A549 (cell line): ENCODE results near the gene SMG5. TPM values are rescaled to one million over a fixed set of nuclear protein-coding genes. Genes with fewer than 3 reads are reported as not detected.
A peak's percentile ranks its signal among the peaks of the same experiment; 100 is the strongest.

Experiments
- ATAC-seq, 2 experiments: fragments of 200-7000 bp in 1 of 2; fragments of >200 bp in 1 of 2; cut with Nextera tagmentation in 1 of 2; cut with Tn5 transposase in 1 of 2; 3 replicates each; pipeline versions ENCODE4 v1.8.0 to v1.9.1; 2018 to 2020; ENCODE audit warnings: mild to moderate bottlenecking in 1 of 2, moderate library complexity in 1 of 2
- CTCF ChIA-PET: fragments of 300-600 bp; sonication (Branson Sonifier 250); formaldehyde crosslinking; extraction: SDS; loops from one replicate; lab custom pipeline; 2021; ENCODE audit warnings: antibody characterized with exemption, inconsistent platforms; lab: Yijun Ruan, JAX
- POLR2A ChIA-PET: fragments of 350-600 bp; formaldehyde crosslinking; extraction: SDS; loops from one replicate; lab custom pipeline; 2021; ENCODE audit warnings: antibody characterized with exemption, inconsistent platforms; lab: Yijun Ruan, JAX
- DNase-seq, 2 experiments: peaks; one replicate each; pipeline versions ENCODE4 v3.0.0 to v3.0.0-alpha.2; 2011 to 2016; ENCODE audit warnings: low read depth in 1 of 2, low spot score in 1 of 2
- FAIRE-seq: peaks from 2 replicates; lab custom pipeline; 2011; peaks lifted over from hg19 to GRCh38; lab: Jason Lieb, UNC
- H3K27ac ChIP-seq, 2 experiments: fragments of >200 bp; sonication (Bioruptor Twin); formaldehyde crosslinking; 3 replicates each; pipeline ENCODE4 v1.5.1; 2016 to 2017
- H3K4me1 ChIP-seq: fragments of >200 bp; sonication (Bioruptor Twin); formaldehyde crosslinking; 3 replicates; pipeline ENCODE4 v1.6.1; 2016
- H3K4me2 ChIP-seq: fragments of >200 bp; sonication (Bioruptor Twin); formaldehyde crosslinking; 3 replicates; pipeline ENCODE4 v1.6.1; 2016
- H3K4me3 ChIP-seq: fragments of >200 bp; sonication (Bioruptor Twin); formaldehyde crosslinking; 3 replicates; pipeline ENCODE4 v1.5.1; 2016
- H3K9me3 ChIP-seq: fragments of >200 bp; sonication (Bioruptor Twin); formaldehyde crosslinking; 3 replicates; pipeline ENCODE4 v1.6.1; 2016
- BCL3 ChIP-seq: fragments of >200 bp; sonication (Bioruptor Twin); formaldehyde crosslinking; IDR thresholded peaks from 3 replicates; pipeline ENCODE4 v1.6.1; 2016
- CHD4 ChIP-seq: fragments of 200-600 bp; sonication (generic); IDR thresholded peaks from 2 replicates; pipeline ENCODE4 v1.6.1; 2016; ENCODE audit warnings: antibody characterized with exemption, mild to moderate bottlenecking, borderline replicate concordance
- E2F6 ChIP-seq: IDR thresholded peaks from 2 replicates; pipeline ENCODE4 v1.6.1; 2012; ENCODE audit warnings: low read depth, borderline replicate concordance
- EHMT2 ChIP-seq: fragments of 200-600 bp; sonication (generic); IDR thresholded peaks from 2 replicates; pipeline ENCODE4 v1.6.1; 2016; ENCODE audit warnings: antibody characterized with exemption, low read depth, mild to moderate bottlenecking, moderate library complexity
- ESRRA ChIP-seq: fragments of 150-350 bp; IDR thresholded peaks from 2 replicates; pipeline ENCODE4 v1.6.1; 2014; ENCODE audit warnings: mild to moderate bottlenecking, low read length, borderline replicate concordance
- FOSL2 ChIP-seq, 2 experiments: fragments of 450-650 bp in 1 of 2; fragments of >200 bp in 1 of 2; sonication (Bioruptor Twin) in 1 of 2; formaldehyde crosslinking; IDR thresholded peaks; 2 replicates each; pipeline versions ENCODE4 v1.5.0 to v1.6.1; 2016 to 2020; ENCODE audit warnings: mild to moderate bottlenecking in 1 of 2, moderate library complexity in 1 of 2
- GATA3 ChIP-seq: IDR thresholded peaks from 2 replicates; pipeline ENCODE4 v1.6.1; 2012; ENCODE audit warnings: borderline replicate concordance
- HDAC2 ChIP-seq: fragments of 200-600 bp; sonication (generic); IDR thresholded peaks from 2 replicates; pipeline ENCODE4 v1.6.1; 2016
- HEYL ChIP-seq: fragments of 250-450 bp; sonication (Bioruptor Pico); IDR thresholded peaks from 2 replicates; pipeline ENCODE4 v1.8.0; 2021; ENCODE audit warnings: mild to moderate bottlenecking, moderate library complexity
- KDM1A ChIP-seq: fragments of 200-600 bp; sonication (generic); IDR thresholded peaks from 2 replicates; pipeline ENCODE4 v1.6.1; 2016; ENCODE audit warnings: low read depth, mild to moderate bottlenecking
- KDM5A ChIP-seq: fragments of 200-600 bp; sonication (generic); IDR thresholded peaks from 2 replicates; pipeline ENCODE4 v1.6.1; 2016; ENCODE audit warnings: antibody characterized with exemption, mild to moderate bottlenecking
- MAFK ChIP-seq: fragments of 450-650 bp; IDR thresholded peaks from 2 replicates; pipeline ENCODE4 v1.6.1; 2014; ENCODE audit not compliant: partially characterized antibody
- NFE2L2 ChIP-seq: fragments of 150-350 bp; conservative IDR thresholded peaks from 2 replicates; pipeline ENCODE4 v1.6.1; 2014; ENCODE audit warnings: low read length
- NR3C1 ChIP-seq: fragments of >200 bp; sonication (Bioruptor Twin); formaldehyde crosslinking; IDR thresholded peaks from 3 replicates; pipeline ENCODE4 v1.6.1; 2017
- PBX3 ChIP-seq: IDR thresholded peaks from 2 replicates; pipeline ENCODE4 v1.6.1; 2012
- PHF8 ChIP-seq: fragments of 200-600 bp; sonication (generic); IDR thresholded peaks from 2 replicates; pipeline ENCODE4 v1.6.1; 2016; ENCODE audit warnings: low read depth, mild to moderate bottlenecking, antibody characterized with exemption, moderate library complexity, borderline replicate concordance
- POLR2A ChIP-seq: IDR thresholded peaks from 2 replicates; pipeline ENCODE4 v1.6.1; 2012; ENCODE audit warnings: mild to moderate bottlenecking, low read length
- POLR2AphosphoS2 ChIP-seq: conservative IDR thresholded peaks from 2 replicates; pipeline ENCODE4 v1.6.1; 2012; ENCODE audit warnings: low read length, improper control_type of control experiment, inconsistent platforms
- RAD21 ChIP-seq, 2 experiments: fragments of >200 bp in 1 of 2; sonication (Bioruptor Twin) in 1 of 2; formaldehyde crosslinking in 1 of 2; IDR thresholded peaks in 1 of 2; conservative IDR thresholded peaks in 1 of 2; 2 replicates in 1 of 2; 3 replicates in 1 of 2; pipeline ENCODE4 v1.6.1; 2012 to 2018; ENCODE audit warnings: inconsistent platforms in 1 of 2
- RCOR1 ChIP-seq: fragments of 150-350 bp; IDR thresholded peaks from 2 replicates; pipeline ENCODE4 v1.6.1; 2014; ENCODE audit warnings: antibody characterized with exemption, low read length, low read depth
- RNF2 ChIP-seq: fragments of 200-600 bp; sonication (generic); IDR thresholded peaks from 2 replicates; pipeline ENCODE4 v1.6.1; 2016; ENCODE audit warnings: low read depth, mild to moderate bottlenecking, antibody characterized with exemption, moderate library complexity, borderline replicate concordance
- SMC3 ChIP-seq: fragments of >200 bp; sonication (Bioruptor Twin); formaldehyde crosslinking; IDR thresholded peaks from 3 replicates; pipeline ENCODE4 v1.6.1; 2018; ENCODE audit warnings: inconsistent platforms
- TP53 ChIP-seq: fragments of 250-450 bp; sonication (Bioruptor Pico); IDR thresholded peaks from 2 replicates; pipeline ENCODE4 v1.5.0; 2021; ENCODE audit warnings: mild to moderate bottlenecking, moderate library complexity
- ZNF302 ChIP-seq: fragments of 250-450 bp; sonication (Bioruptor Pico); IDR thresholded peaks from 2 replicates; pipeline ENCODE4 v1.9.0; 2021; ENCODE audit warnings: inconsistent platforms, mild to moderate bottlenecking, moderate library complexity
- WGBS: methylation state at CpG from one replicate; pipeline ENCODE4 v1.1.6; 2017; ENCODE audit errors: missing lambda C conversion rate; 5-methylcytosine and 5-hydroxymethylcytosine counted together
- polyA plus RNA-seq, 4 experiments: library from polyadenylated mRNA; depleted of rRNA in 3 of 4; stranded (reverse); fragments of >200 nt; fragmentation: RNase III in 1 of 4; extraction: RNeasy Plus Mini Kit Qiagen cat#74134 plus additional on column Dnase treatment in 1 of 4; gene quantifications; 2 replicates in 3 of 4; 3 replicates in 1 of 4; pipeline ENCODE4 v1.2.3, GENCODE V29; 2011 to 2017
- TF ChIP-seq, protein P1 (sequence below): fragments of 450-650 bp; IDR thresholded peaks from 2 replicates; pipeline ENCODE4 v1.6.1; 2014; ENCODE audit warnings: antibody characterized with exemption
- TF ChIP-seq, protein P2 (sequence below): fragments of >200 bp; sonication (Bioruptor Twin); formaldehyde crosslinking; IDR thresholded peaks from 3 replicates; pipeline ENCODE4 v1.5.1; 2016

The SMG5 gene
- polyA plus RNA-seq, 2 of the 4 experiments (the other 2 are of a cell fraction) = 25.6 to 48.7 TPM

GRCh38 chr1:156236164-156236563 lies 46.5 kb downstream of the SMG5 start:
- CTCF ChIA-PET = interaction anchor here (0.6 to 25.3 kb wide), 3 partner anchors 11 to 95 kb away, joined by 3 to 639 read pairs (median 57); partner anchors contain the start of gene SEMA4A
- peaks cover 14% of the 10 kb centered on the region for H3K4me1 ChIP-seq
- DNase-seq = no peak
- no peak overlapping the region for H3K4me3 ChIP-seq
- H3K9me3 ChIP-seq = no peaks in the 10 kb centered on the region
- no peak for FAIRE-seq
- no peak overlapping the region for H3K27ac ChIP-seq
- TF ChIP-seq CHD4 (no peak), HEYL (CRISPR knock-in tag) (no peak), RAD21 (conservative IDR thresholded peaks at IDR 0.05 in 1 of 2, IDR thresholded peaks at IDR 0.05 in 1 of 2) (no peak), PHF8 (no peak), KDM1A (no peak), NFE2L2 (no peak), POLR2AphosphoS2 (no peak), ESRRA (no peak), MAFK (no peak), ZNF302 (no peak), NR3C1 (no peak), EHMT2 (no peak), SMC3 (no peak), RNF2 (no peak), POLR2A (no peak), PBX3 (no peak), KDM5A (no peak), BCL3 (no peak)
- TF ChIP-seq, protein P1, sequence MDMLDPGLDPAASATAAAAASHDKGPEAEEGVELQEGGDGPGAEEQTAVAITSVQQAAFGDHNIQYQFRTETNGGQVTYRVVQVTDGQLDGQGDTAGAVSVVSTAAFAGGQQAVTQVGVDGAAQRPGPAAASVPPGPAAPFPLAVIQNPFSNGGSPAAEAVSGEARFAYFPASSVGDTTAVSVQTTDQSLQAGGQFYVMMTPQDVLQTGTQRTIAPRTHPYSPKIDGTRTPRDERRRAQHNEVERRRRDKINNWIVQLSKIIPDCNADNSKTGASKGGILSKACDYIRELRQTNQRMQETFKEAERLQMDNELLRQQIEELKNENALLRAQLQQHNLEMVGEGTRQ = no peak
- TF ChIP-seq, protein P2, sequence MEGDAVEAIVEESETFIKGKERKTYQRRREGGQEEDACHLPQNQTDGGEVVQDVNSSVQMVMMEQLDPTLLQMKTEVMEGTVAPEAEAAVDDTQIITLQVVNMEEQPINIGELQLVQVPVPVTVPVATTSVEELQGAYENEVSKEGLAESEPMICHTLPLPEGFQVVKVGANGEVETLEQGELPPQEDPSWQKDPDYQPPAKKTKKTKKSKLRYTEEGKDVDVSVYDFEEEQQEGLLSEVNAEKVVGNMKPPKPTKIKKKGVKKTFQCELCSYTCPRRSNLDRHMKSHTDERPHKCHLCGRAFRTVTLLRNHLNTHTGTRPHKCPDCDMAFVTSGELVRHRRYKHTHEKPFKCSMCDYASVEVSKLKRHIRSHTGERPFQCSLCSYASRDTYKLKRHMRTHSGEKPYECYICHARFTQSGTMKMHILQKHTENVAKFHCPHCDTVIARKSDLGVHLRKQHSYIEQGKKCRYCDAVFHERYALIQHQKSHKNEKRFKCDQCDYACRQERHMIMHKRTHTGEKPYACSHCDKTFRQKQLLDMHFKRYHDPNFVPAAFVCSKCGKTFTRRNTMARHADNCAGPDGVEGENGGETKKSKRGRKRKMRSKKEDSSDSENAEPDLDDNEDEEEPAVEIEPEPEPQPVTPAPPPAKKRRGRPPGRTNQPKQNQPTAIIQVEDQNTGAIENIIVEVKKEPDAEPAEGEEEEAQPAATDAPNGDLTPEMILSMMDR = no peak
- ATAC-seq = no peak
- WGBS = 90% methylated on average over 12 of the region's 12 CpGs
- POLR2A ChIA-PET = no interaction called here
- no peak overlapping the region for H3K4me2 ChIP-seq

DNA sequence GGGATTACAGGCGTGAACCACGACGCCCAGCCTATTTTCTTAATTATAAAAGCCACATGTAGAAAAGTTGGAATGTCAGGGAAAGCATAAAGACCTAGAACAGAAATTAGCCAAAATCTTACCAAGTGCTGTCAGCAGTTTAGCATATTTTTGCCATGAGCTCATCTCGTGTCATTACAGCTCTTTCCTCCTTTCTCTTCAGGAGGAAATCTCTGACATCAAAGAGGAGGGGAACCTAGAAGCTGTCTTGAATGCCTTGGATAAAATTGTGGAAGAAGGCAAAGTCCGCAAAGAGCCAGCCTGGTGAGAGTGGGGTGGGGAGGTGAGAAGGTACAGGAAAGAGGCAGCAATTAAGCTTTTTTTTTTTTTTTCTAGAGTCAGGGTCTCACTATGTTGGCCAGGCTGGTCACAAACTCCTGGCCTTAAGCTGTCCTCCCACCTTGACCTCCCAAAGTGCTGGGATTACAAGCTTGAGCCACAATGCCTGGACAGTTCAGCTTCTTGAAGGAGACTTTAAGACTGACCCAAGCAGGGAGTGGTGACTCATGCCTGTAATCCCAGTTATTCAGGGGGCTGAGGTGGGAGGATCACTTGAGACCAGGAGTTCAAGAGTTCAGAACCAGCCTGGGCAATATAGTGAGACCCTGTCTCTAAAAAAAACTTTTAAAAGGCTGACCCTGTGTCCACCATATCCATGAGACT lies 49.0 kb downstream of the SMG5 start:
- TF ChIP-seq GATA3 (no peak), FOSL2 (IDR thresholded peaks at IDR 0.05) (no peak), FOSL2 (CRISPR knock-in tag; IDR thresholded peaks at IDR 0.05) (peak; percentile 40; the same call in 1 of the 2 replicates), TP53 (CRISPR knock-in tag) (no peak), HDAC2 (no peak), E2F6 (no peak), RCOR1 (no peak)
- H3K4me1 ChIP-seq = peaks cover 14% of the 10 kb centered on the region
- WGBS = 84% methylated on average over 5 of the region's 5 CpGs
- no peak for FAIRE-seq
- H3K9me3 ChIP-seq = no peaks in the 10 kb centered on the region
- CTCF ChIA-PET = interaction anchor here (0.9 to 25.3 kb wide), 7 partner anchors 9 to 137 kb away, joined by 3 to 639 read pairs (median 5); partner anchors contain the start of gene SEMA4A
- peak overlapping the region; percentile 37; the same call in 2 of the 3 replicates for H3K4me2 ChIP-seq
- peak in 1 of 2 experiments; percentile 33; a peak in 3 of 6 replicates for ATAC-seq
- no peak for DNase-seq
- H3K4me3 ChIP-seq = no peak overlapping the region
- POLR2A ChIA-PET = interaction anchor here (0.6 to 1.1 kb wide), 3 partner anchors 21 to 49 kb away, joined by 4 to 5 read pairs (median 5); partner anchors contain the start of genes PMF1 and SMG5
- H3K27ac ChIP-seq = peak overlapping the region in 1 of 2 experiments; percentile 52; a peak in 1 of 6 replicates
